HUES64 (cell line): ENCODE results near the gene CAMP.
"Not testable (repeated sequence)": the region's sequence is repeated elsewhere in the genome, so short reads cannot be mapped to it uniquely, and the experiment has no call there.

ENCODE experiments used
- H3K27ac ChIP-seq: 2 replicates; pipeline ENCODE4 v1.7.0; 2013; ENCODE audit warnings: low read depth, low read length, inconsistent platforms
- H3K27me3 ChIP-seq: 2 replicates; pipeline ENCODE4 v1.6.1; 2013; ENCODE audit warnings: mild to moderate bottlenecking, low read length; ENCODE audit not compliant: insufficient read depth
- H3K36me3 ChIP-seq: 2 replicates; pipeline ENCODE4 v1.6.1; 2013; ENCODE audit warnings: mild to moderate bottlenecking, low read length; ENCODE audit not compliant: insufficient read depth
- H3K4me1 ChIP-seq: 2 replicates; pipeline ENCODE4 v1.6.1; 2013; ENCODE audit warnings: mild to moderate bottlenecking, low read length, moderate library complexity; ENCODE audit not compliant: insufficient read depth
- H3K4me3 ChIP-seq: 2 replicates; pipeline ENCODE4 v1.5.1; 2013; ENCODE audit warnings: mild to moderate bottlenecking, low read length, moderate library complexity
- H3K9ac ChIP-seq: 2 replicates; pipeline ENCODE4 v1.6.1; 2013; ENCODE audit warnings: mild to moderate bottlenecking, low read depth, low read length
- H3K9me3 ChIP-seq: 2 replicates; pipeline ENCODE4 v1.6.1; 2013; ENCODE audit warnings: low read depth, low read length; ENCODE audit not compliant: insufficient read depth
- WGBS: fragments of 150-250, 120-280 bp; methylation state at CpG from one replicate; pipeline ENCODE4 v1.1.7; 2013; ENCODE audit warnings: missing lambda C conversion rate; 5-methylcytosine and 5-hydroxymethylcytosine counted together

The CAMP gene

GRCh38 chr3:48267782-48268181, 44.5 kb downstream of the CAMP start:
- H3K4me1 ChIP-seq = no peaks in the 10 kb centered on the region
- peaks cover 29% of the 10 kb centered on the region for H3K9me3 ChIP-seq
- no peak overlapping the region for H3K27ac ChIP-seq
- 97% methylated on average over 2 of the region's 2 CpGs for WGBS
- H3K36me3 ChIP-seq = peaks cover 87% of the 10 kb centered on the region
- no peak overlapping the region for H3K4me3 ChIP-seq
- H3K9ac ChIP-seq = no peak overlapping the region
- no peaks in the 10 kb centered on the region for H3K27me3 ChIP-seq

GRCh38 chr3:48268381-48268935, 45.2 kb downstream of the CAMP start:
- Histone ChIP-seq H3K4me1 (no peaks in the 10 kb centered on the region), H3K27me3 (no peaks in the 10 kb centered on the region), H3K36me3 (peaks cover 81% of the 10 kb centered on the region), H3K9ac (no peak overlapping the region), H3K4me3 (no peak overlapping the region), H3K27ac (no peak overlapping the region), H3K9me3 (peaks cover 29% of the 10 kb centered on the region)
- WGBS = 97% methylated on average over 13 of the region's 13 CpGs

- no peak overlapping the region for H3K9ac ChIP-seq
- no peak overlapping the region for H3K27ac ChIP-seq
- H3K4me1 ChIP-seq = no peaks in the 10 kb centered on the region
- H3K27me3 ChIP-seq = no peaks in the 10 kb centered on the region
- 97% methylated on average over 23 of the region's 23 CpGs for WGBS
- H3K4me3 ChIP-seq = no peak overlapping the region
- peaks cover 75% of the 10 kb centered on the region for H3K36me3 ChIP-seq
- H3K9me3 ChIP-seq = peaks cover 29% of the 10 kb centered on the region
These were observed 45.8 kb downstream of the CAMP start for GRCh38 chr3:48268936-48269561.

- Histone ChIP-seq H3K4me1 (no peaks in the 10 kb centered on the region), H3K9me3 (peaks cover 29% of the 10 kb centered on the region), H3K27ac (no peak overlapping the region), H3K4me3 (no peak overlapping the region), H3K9ac (no peak overlapping the region), H3K27me3 (no peaks in the 10 kb centered on the region), H3K36me3 (peaks cover 72% of the 10 kb centered on the region)
- WGBS = 96% methylated on average over 8 of the region's 8 CpGs
These were observed 46.3 kb downstream of the CAMP start for GRCh38 chr3:48269592-48269991.

GRCh38 chr3:48270306-48270705, 47.0 kb downstream of the CAMP start:
- WGBS = 93% methylated on average over 2 of the region's 2 CpGs
- Histone ChIP-seq H3K9ac (no peak overlapping the region), H3K27ac (no peak overlapping the region), H3K36me3 (peaks cover 67% of the 10 kb centered on the region), H3K27me3 (no peaks in the 10 kb centered on the region), H3K9me3 (peaks cover 29% of the 10 kb centered on the region), H3K4me1 (no peaks in the 10 kb centered on the region), H3K4me3 (no peak overlapping the region)

- Histone ChIP-seq H3K36me3 (peaks cover 59% of the 10 kb centered on the region), H3K9me3 (peaks cover 29% of the 10 kb centered on the region)
- not testable (repeated sequence) for H3K27me3 ChIP-seq, H3K4me3 ChIP-seq, H3K27ac ChIP-seq, H3K9ac ChIP-seq, H3K4me1 ChIP-seq
- 95% methylated on average over 10 of the region's 10 CpGs for WGBS
These were observed 47.9 kb downstream of the CAMP start for GRCh38 chr3:48271223-48271622.

GRCh38 chr3:48271763-48272498, 48.6 kb downstream of the CAMP start:
- no peaks in the 10 kb centered on the region for H3K27me3 ChIP-seq
- WGBS = 96% methylated on average over 38 of the region's 38 CpGs
- no peak overlapping the region for H3K4me3 ChIP-seq
- no peak overlapping the region for H3K9ac ChIP-seq
- peaks cover 29% of the 10 kb centered on the region for H3K9me3 ChIP-seq
- H3K36me3 ChIP-seq = peaks cover 54% of the 10 kb centered on the region
- no peak overlapping the region for H3K27ac ChIP-seq
- H3K4me1 ChIP-seq = peaks cover 14% of the 10 kb centered on the region

- no peak overlapping the region for H3K9ac ChIP-seq
- H3K9me3 ChIP-seq = peaks cover 29% of the 10 kb centered on the region
- H3K36me3 ChIP-seq = peaks cover 37% of the 10 kb centered on the region
- no peak overlapping the region for H3K4me3 ChIP-seq
- no peak overlapping the region; the same call in 1 of the 2 replicates for H3K27ac ChIP-seq
- H3K4me1 ChIP-seq = peaks cover 32% of the 10 kb centered on the region
- WGBS = 48% methylated on average over 9 of the region's 9 CpGs
- H3K27me3 ChIP-seq = no peaks in the 10 kb centered on the region
These were observed 50.4 kb downstream of the CAMP start for GRCh38 chr3:48273594-48274211.

GRCh38 chr3:48274452-48274851, 51.2 kb downstream of the CAMP start:
- H3K27me3 ChIP-seq = no peaks in the 10 kb centered on the region
- H3K4me1 ChIP-seq = peaks cover 39% of the 10 kb centered on the region
- peaks cover 30% of the 10 kb centered on the region for H3K36me3 ChIP-seq
- H3K9me3 ChIP-seq = peaks cover 27% of the 10 kb centered on the region
- H3K9ac ChIP-seq = no peak overlapping the region
- H3K27ac ChIP-seq = no peak overlapping the region
- 92% methylated on average over 10 of the region's 10 CpGs for WGBS
- no peak overlapping the region for H3K4me3 ChIP-seq
